ENCODE data around the gene FADS2.

Gene FADS2

GRCh38 chr11:61782299-61782698 is 45.8 kb upstream of the FADS2 start:
- DNase-seq (ENCODE audit: extremely low read depth, low read depth), result no peak
- no peak overlapping the region for H3K4me3 ChIP-seq (replicated peaks; ENCODE audit: low read depth, low read length)
- TF ChIP-seq CTCF (IDR thresholded peaks at IDR 0.05; ENCODE audit: low read depth, low read length, missing control alignments), result no peak

GRCh38 chr11:61782841-61783240 is 45.3 kb upstream of the FADS2 start:
- no peak for DNase-seq (ENCODE audit: extremely low read depth, low read depth)
- H3K4me3 ChIP-seq (replicated peaks; ENCODE audit: low read depth, low read length), result no peak overlapping the region
- TF ChIP-seq CTCF (IDR thresholded peaks at IDR 0.05; ENCODE audit: low read depth, low read length, missing control alignments), result no peak

- peak; percentile 14 for DNase-seq (ENCODE audit: extremely low read depth, low read depth)
- TF ChIP-seq CTCF (IDR thresholded peaks at IDR 0.05; ENCODE audit: low read depth, low read length, missing control alignments), result no peak
- no peak overlapping the region for H3K4me3 ChIP-seq (replicated peaks; ENCODE audit: low read depth, low read length)
Measured at GRCh38 chr11:61783717-61784505, 44.2 kb upstream of the FADS2 start.

- no peak for TF ChIP-seq CTCF (IDR thresholded peaks at IDR 0.05; ENCODE audit: low read depth, low read length, missing control alignments)
- H3K4me3 ChIP-seq (replicated peaks; ENCODE audit: low read depth, low read length), result no peak overlapping the region
- DNase-seq (ENCODE audit: extremely low read depth, low read depth), result no peak
Measured at GRCh38 chr11:61784506-61784805, 43.6 kb upstream of the FADS2 start.

GRCh38 chr11:61785837-61786402 is 42.2 kb upstream of the FADS2 start:
- H3K4me3 ChIP-seq (replicated peaks; ENCODE audit: low read depth, low read length), result no peak overlapping the region

GRCh38 chr11:61787928-61788491 is 40.1 kb upstream of the FADS2 start:
- H3K4me3 ChIP-seq (replicated peaks; ENCODE audit: low read depth, low read length), result no peak overlapping the region
- TF ChIP-seq CTCF (IDR thresholded peaks at IDR 0.05; ENCODE audit: low read depth, low read length, missing control alignments), result peak; percentile 61
- DNase-seq (ENCODE audit: extremely low read depth, low read depth), result peak; percentile 7

More at GRCh38 chr11:61785837-61786402, 42.2 kb upstream of the FADS2 start:
- no peak for DNase-seq (ENCODE audit: extremely low read depth, low read depth)
- no peak for TF ChIP-seq CTCF (IDR thresholded peaks at IDR 0.05; ENCODE audit: low read depth, low read length, missing control alignments)

Data from HFF-Myc (cell line).